Endodermal cell (in vitro differentiated cells): ENCODE measurements around the gene ATXN1. TPM values are rescaled to one million over a fixed set of nuclear protein-coding genes. Genes with fewer than 3 reads are reported as not detected.
A peak's percentile ranks its signal among the peaks of the same experiment; 100 is the strongest.

Source experiments
- DNase-seq: peaks from one replicate; pipeline ENCODE4 v3.0.0-alpha.2; 2017
- H3K27ac ChIP-seq: 2 replicates; pipeline ENCODE4 v1.5.1; 2013; ENCODE audit warnings: mild to moderate bottlenecking, low read depth, low read length, moderate library complexity
- H3K27me3 ChIP-seq: 2 replicates; pipeline ENCODE4 v1.6.1; 2013; ENCODE audit warnings: mild to moderate bottlenecking, low read length, moderate library complexity; ENCODE audit not compliant: insufficient read depth, control insufficient read depth, poor library complexity, severe bottlenecking
- H3K36me3 ChIP-seq: 2 replicates; pipeline ENCODE4 v1.7.0; 2013; ENCODE audit warnings: mild to moderate bottlenecking, low read length, moderate library complexity; ENCODE audit not compliant: control insufficient read depth, insufficient read depth
- H3K4me1 ChIP-seq: one replicate; pipeline ENCODE4 v1.7.0; 2013; ENCODE audit warnings: low read length; ENCODE audit not compliant: control insufficient read depth, insufficient read depth
- H3K4me3 ChIP-seq: 2 replicates; pipeline ENCODE4 v1.5.1; 2013; ENCODE audit warnings: mild to moderate bottlenecking, low read length, moderate library complexity
- H3K9ac ChIP-seq: 2 replicates; pipeline ENCODE4 v1.6.1; 2013; ENCODE audit warnings: mild to moderate bottlenecking, low read length, moderate library complexity; ENCODE audit not compliant: poor library complexity, severe bottlenecking; ENCODE audit errors: extremely low read depth
- H3K9me3 ChIP-seq: 2 replicates; pipeline ENCODE4 v1.6.1; 2013; ENCODE audit warnings: mild to moderate bottlenecking, low read length, moderate library complexity; ENCODE audit not compliant: control insufficient read depth
- H3K27ac Mint-ChIP-seq: 2 replicates; pipeline ENCODE4 v1.8.0; 2020; ENCODE audit warnings: mixed read lengths
- H3K27me3 Mint-ChIP-seq: 2 replicates; pipeline ENCODE4 v1.8.0; 2021; ENCODE audit warnings: mild to moderate bottlenecking, mixed read lengths; ENCODE audit not compliant: insufficient read depth
- H3K36me3 Mint-ChIP-seq: 2 replicates; pipeline ENCODE4 v1.8.0; 2020; ENCODE audit warnings: low read depth, mixed read lengths
- H3K4me1 Mint-ChIP-seq: 2 replicates; pipeline ENCODE4 v1.8.0; 2020; ENCODE audit warnings: mixed read lengths
- H3K4me3 Mint-ChIP-seq: 2 replicates; pipeline ENCODE4 v1.8.0; 2020; ENCODE audit warnings: mild to moderate bottlenecking, moderate library complexity, mixed read lengths
- H3K9me3 Mint-ChIP-seq: 2 replicates; pipeline ENCODE4 v1.8.0; 2020; ENCODE audit warnings: mild to moderate bottlenecking, mixed read lengths
- CTCF ChIP-seq: fragments of 200-600 bp; sonication (generic); conservative IDR thresholded peaks from 2 replicates; pipeline ENCODE4 v1.5.0; 2021; ENCODE audit warnings: antibody characterized with exemption, mild to moderate bottlenecking
- WGBS, 2 experiments: methylation state at CpG; one replicate each; pipeline versions ENCODE4 v1.1.5 to v1.1.7; 2013; ENCODE audit warnings: missing lambda C conversion rate in 2 of 2, mixed read lengths in 1 of 2; ENCODE audit not compliant: insufficient coverage in 1 of 2, insufficient read length in 1 of 2; 5-methylcytosine and 5-hydroxymethylcytosine counted together
- total RNA-seq, 2 donors: library from RNA; stranded (reverse); fragmentation: NEBNext Ultra II Directional in 1 of 2; extraction: Animal tissue kit (Norgen Biotek cat#: 25700) in 1 of 2; gene quantifications; 2 replicates in 1 of 2; 3 replicates in 1 of 2; pipeline ENCODE4 v1.2.1, GENCODE V29; 2021

Gene ATXN1
- total RNA-seq, 2 donors from 2014 or later = 10.4 to 15.9 TPM

GRCh38 chr6:16546861-16547260 is 214.4 kb downstream of the ATXN1 start:
- H3K27me3 Mint-ChIP-seq = no peaks in the 10 kb centered on the region
- WGBS, 2 experiments = 87 to 100% methylated on average over 3 of the region's 3 CpGs
- Histone ChIP-seq H3K4me1 (no peaks in the 10 kb centered on the region), H3K9me3 (no peaks in the 10 kb centered on the region), H3K36me3 (no peaks in the 10 kb centered on the region), H3K27me3 (no peaks in the 10 kb centered on the region), H3K9ac (no peak overlapping the region), H3K27ac (no peak overlapping the region), H3K4me3 (no peak overlapping the region)
- peaks cover 5% of the 10 kb centered on the region for H3K4me1 Mint-ChIP-seq
- H3K36me3 Mint-ChIP-seq = no peaks in the 10 kb centered on the region
- no peak overlapping the region for H3K4me3 Mint-ChIP-seq
- no peak for TF ChIP-seq CTCF
- H3K27ac Mint-ChIP-seq = no peak overlapping the region
- no peaks in the 10 kb centered on the region for H3K9me3 Mint-ChIP-seq
- no peak for DNase-seq

GRCh38 chr6:16545382-16545781 is 215.9 kb downstream of the ATXN1 start:
- Histone ChIP-seq H3K9ac (no peak overlapping the region), H3K9me3 (no peaks in the 10 kb centered on the region), H3K27me3 (no peaks in the 10 kb centered on the region), H3K4me1 (no peaks in the 10 kb centered on the region), H3K27ac (no peak overlapping the region), H3K4me3 (no peak overlapping the region), H3K36me3 (no peaks in the 10 kb centered on the region)
- 96 to 100% methylated on average over 2 of the region's 2 CpGs for whole genome bisulfite sequencing, 2 experiments
- Mint-ChIP-seq H3K27ac (no peak overlapping the region), H3K4me3 (no peak overlapping the region), H3K4me1 (peaks cover 10% of the 10 kb centered on the region), H3K36me3 (no peaks in the 10 kb centered on the region), H3K9me3 (no peaks in the 10 kb centered on the region), H3K27me3 (no peaks in the 10 kb centered on the region)
- DNase-seq = no peak
- no peak for TF ChIP-seq CTCF

GRCh38 chr6:16544521-16544920 is 216.7 kb downstream of the ATXN1 start:
- Mint-ChIP-seq H3K27me3 (no peaks in the 10 kb centered on the region), H3K36me3 (no peaks in the 10 kb centered on the region), H3K4me3 (no peak overlapping the region), H3K9me3 (no peaks in the 10 kb centered on the region), H3K4me1 (peaks cover 10% of the 10 kb centered on the region), H3K27ac (no peak overlapping the region)
- H3K9me3 ChIP-seq = no peaks in the 10 kb centered on the region
- no peak overlapping the region for H3K9ac ChIP-seq
- H3K4me1 ChIP-seq = no peaks in the 10 kb centered on the region
- H3K27ac ChIP-seq = peak overlapping the region; percentile 61
- no peaks in the 10 kb centered on the region for H3K27me3 ChIP-seq
- H3K4me3 ChIP-seq = no peak overlapping the region
- WGBS, 2 experiments = 95 to 100% methylated on average over 7 of the region's 7 CpGs
- DNase-seq = no peak
- H3K36me3 ChIP-seq = no peaks in the 10 kb centered on the region
- no peak for TF ChIP-seq CTCF
